ENCODE measurements around the gene RET.
A peak's percentile ranks its signal among the peaks of the same experiment; 100 is the strongest.

DNA sequence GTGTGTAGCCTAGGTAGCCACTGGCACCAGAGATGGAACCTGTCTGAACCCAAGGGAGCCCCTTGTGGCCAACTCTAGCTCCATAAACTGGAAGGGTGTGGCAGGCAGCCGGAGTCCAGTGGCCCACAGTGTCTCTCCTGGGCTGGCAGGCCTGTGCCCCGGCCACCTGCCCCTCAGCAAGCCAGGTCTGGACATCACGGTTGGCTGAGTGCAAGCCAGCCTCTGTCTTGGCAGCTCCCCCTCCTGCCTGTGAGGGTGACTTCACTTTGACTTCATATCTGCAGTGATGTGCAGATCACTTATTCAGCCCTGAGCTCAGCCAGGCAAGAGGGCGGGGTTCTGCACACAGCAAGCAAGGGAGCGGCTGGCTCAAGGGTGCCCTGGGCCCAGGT is 1.3 kb upstream of the RET start:
- TF ChIP-seq, protein P1, sequence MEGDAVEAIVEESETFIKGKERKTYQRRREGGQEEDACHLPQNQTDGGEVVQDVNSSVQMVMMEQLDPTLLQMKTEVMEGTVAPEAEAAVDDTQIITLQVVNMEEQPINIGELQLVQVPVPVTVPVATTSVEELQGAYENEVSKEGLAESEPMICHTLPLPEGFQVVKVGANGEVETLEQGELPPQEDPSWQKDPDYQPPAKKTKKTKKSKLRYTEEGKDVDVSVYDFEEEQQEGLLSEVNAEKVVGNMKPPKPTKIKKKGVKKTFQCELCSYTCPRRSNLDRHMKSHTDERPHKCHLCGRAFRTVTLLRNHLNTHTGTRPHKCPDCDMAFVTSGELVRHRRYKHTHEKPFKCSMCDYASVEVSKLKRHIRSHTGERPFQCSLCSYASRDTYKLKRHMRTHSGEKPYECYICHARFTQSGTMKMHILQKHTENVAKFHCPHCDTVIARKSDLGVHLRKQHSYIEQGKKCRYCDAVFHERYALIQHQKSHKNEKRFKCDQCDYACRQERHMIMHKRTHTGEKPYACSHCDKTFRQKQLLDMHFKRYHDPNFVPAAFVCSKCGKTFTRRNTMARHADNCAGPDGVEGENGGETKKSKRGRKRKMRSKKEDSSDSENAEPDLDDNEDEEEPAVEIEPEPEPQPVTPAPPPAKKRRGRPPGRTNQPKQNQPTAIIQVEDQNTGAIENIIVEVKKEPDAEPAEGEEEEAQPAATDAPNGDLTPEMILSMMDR (IDR thresholded peaks at IDR 0.05; ENCODE audit: low read depth, low read length): peak; percentile 33
- TF ChIP-seq POLR2A (IDR thresholded peaks at IDR 0.05; ENCODE audit: extremely low read depth, insufficient read length): no peak

Data from NB4 (cell line).